Activated B cell treated with CpG ODN at 0.5 μM for 24 hours (primary cell): Measurements from ENCODE around the gene SELPLG. TPM values are rescaled to one million over a fixed set of nuclear protein-coding genes. Genes with fewer than 3 reads are reported as not detected.
A peak's percentile ranks its signal among the peaks of the same experiment; 100 is the strongest.

Source experiments
- ATAC-seq: fragments of 200-7000 bp; cut with Tn5 transposase; one replicate; pipeline ENCODE4 v1.10.0; 2021; ENCODE audit warnings: low read depth, mild to moderate bottlenecking, moderate library complexity
- CTCF ChIA-PET: fragments of 350-600 bp; sonication (Branson Sonifier 250); formaldehyde crosslinking; loops from one replicate; lab custom pipeline; 2021; ENCODE audit warnings: antibody characterized with exemption; lab: Charles Lee
- POLR2A ChIA-PET: fragments of 350-600 bp; sonication (Branson Sonifier 250); formaldehyde crosslinking; loops from one replicate; lab custom pipeline; 2021; ENCODE audit warnings: antibody characterized with exemption; lab: Charles Lee
- DNase-seq: peaks from one replicate; pipeline ENCODE4 v3.0.0; 2022
- H3K27ac Mint-ChIP-seq: one replicate; pipeline ENCODE4 v1.8.0; 2020; ENCODE audit warnings: mixed read lengths
- H3K27me3 Mint-ChIP-seq: one replicate; pipeline ENCODE4 v1.8.0; 2021; ENCODE audit warnings: mixed read lengths
- H3K36me3 Mint-ChIP-seq: one replicate; pipeline ENCODE4 v1.8.0; 2021; ENCODE audit warnings: low read depth, mixed read lengths
- H3K4me1 Mint-ChIP-seq: one replicate; pipeline ENCODE4 v1.8.0; 2021; ENCODE audit warnings: mixed read lengths
- H3K4me3 Mint-ChIP-seq: one replicate; pipeline ENCODE4 v1.8.0; 2020; ENCODE audit warnings: mild to moderate bottlenecking, mixed read lengths
- H3K9me3 Mint-ChIP-seq: one replicate; pipeline ENCODE4 v1.8.0; 2020; ENCODE audit warnings: mixed read lengths
- CTCF ChIP-seq: fragments of 200-600 bp; IDR thresholded peaks from one replicate; pipeline ENCODE4 v1.8.0; 2022; ENCODE audit warnings: antibody characterized with exemption, mild to moderate bottlenecking
- intact Hi-C: fragments of 100-400 bp; cut with micrococcal nuclease; formaldehyde crosslinking; loops from one replicate; pipeline ENCODE4 v1.15.1; 2024
- total RNA-seq: library from RNA; stranded (reverse); gene quantifications from 2 replicates; pipeline ENCODE4 v1.2.3, GENCODE V29; 2022

Gene SELPLG
- total RNA-seq, 1 donor from 2014 or later: 1.8 TPM

- ChIA-PET CTCF (interaction anchor here (0.8 to 12.0 kb wide), 2 partner anchors 132 to 205 kb away, joined by 3 to 208 read pairs; no protein-coding TSS in a partner anchor), POLR2A (interaction anchor here (1.1 kb wide), 1 partner anchor 58 kb away, joined by 3 read pairs; no protein-coding TSS in a partner anchor)
- no peak overlapping the region for H3K4me3 Mint-ChIP-seq
- intact Hi-C loops: no loop called here
- no peak overlapping the region for H3K27ac Mint-ChIP-seq
- peaks cover 31% of the 10 kb centered on the region for H3K4me1 Mint-ChIP-seq
- no peaks in the 10 kb centered on the region for H3K27me3 Mint-ChIP-seq
- no peak for TF ChIP-seq CTCF
- H3K9me3 Mint-ChIP-seq: no peaks in the 10 kb centered on the region
- H3K36me3 Mint-ChIP-seq: peaks cover 30% of the 10 kb centered on the region
- ATAC-seq (no peak), DNase-seq (no peak)
Observed at GRCh38 chr12:108670066-108670631, 36.5 kb upstream of the SELPLG start.

- Mint-ChIP-seq H3K4me3 (no peak overlapping the region), H3K27ac (no peak overlapping the region), H3K4me1 (peaks cover 46% of the 10 kb centered on the region), H3K9me3 (no peaks in the 10 kb centered on the region), H3K36me3 (peaks cover 17% of the 10 kb centered on the region), H3K27me3 (no peaks in the 10 kb centered on the region)
- TF ChIP-seq CTCF: no peak
- ChIA-PET POLR2A (interaction anchor here (0.6 kb wide), 1 partner anchor 24 kb away, joined by 10 read pairs; no protein-coding TSS in a partner anchor), CTCF (interaction anchor here (12.0 kb wide), 1 partner anchor 133 kb away, joined by 208 read pairs; no protein-coding TSS in a partner anchor)
- DNase-seq: no peak
- intact Hi-C loops: loop anchor here (5.0 kb wide), 1 partner anchor 44 kb away; no protein-coding TSS in a partner anchor
- ATAC-seq: no peak
Observed at GRCh38 chr12:108668542-108668941, 34.8 kb upstream of the SELPLG start.

- Mint-ChIP-seq H3K4me1 (peaks cover 51% of the 10 kb centered on the region), H3K27me3 (no peaks in the 10 kb centered on the region), H3K27ac (no peak overlapping the region), H3K9me3 (peaks cover 2% of the 10 kb centered on the region), H3K36me3 (peaks cover 13% of the 10 kb centered on the region), H3K4me3 (no peak overlapping the region)
- ChIA-PET POLR2A (no interaction called here), CTCF (interaction anchor here (12.0 kb wide), 1 partner anchor 134 kb away, joined by 208 read pairs; no protein-coding TSS in a partner anchor)
- no peak for DNase-seq
- no peak for ATAC-seq
- intact Hi-C loops: loop anchor here (5.0 kb wide), 1 partner anchor 44 kb away; no protein-coding TSS in a partner anchor
- TF ChIP-seq CTCF: no peak
Observed at GRCh38 chr12:108668063-108668462, 34.4 kb upstream of the SELPLG start.

GRCh38 chr12:108667349-108667748, 33.7 kb upstream of the SELPLG start:
- peaks cover 2% of the 10 kb centered on the region for H3K9me3 Mint-ChIP-seq
- peaks cover 7% of the 10 kb centered on the region for H3K36me3 Mint-ChIP-seq
- H3K27ac Mint-ChIP-seq: peak overlapping the region; percentile 26
- ChIA-PET POLR2A (interaction anchor here (0.9 kb wide), 1 partner anchor 20 kb away, joined by 4 read pairs; no protein-coding TSS in a partner anchor), CTCF (interaction anchor here (1.1 to 12.0 kb wide), 4 partner anchors 18 to 283 kb away, joined by 3 to 208 read pairs (median 5); no protein-coding TSS in a partner anchor)
- peaks cover 56% of the 10 kb centered on the region for H3K4me1 Mint-ChIP-seq
- no peaks in the 10 kb centered on the region for H3K27me3 Mint-ChIP-seq
- no peak overlapping the region for H3K4me3 Mint-ChIP-seq
- ATAC-seq (peak; percentile 26), DNase-seq (no peak)
- intact Hi-C loops: loop anchor here (1.0 to 5.0 kb wide), 2 partner anchors 24 to 45 kb away; no protein-coding TSS in a partner anchor
- no peak for TF ChIP-seq CTCF

GRCh38 chr12:108666401-108666881, 32.7 kb upstream of the SELPLG start:
- no peaks in the 10 kb centered on the region for H3K27me3 Mint-ChIP-seq
- H3K4me1 Mint-ChIP-seq: peaks cover 57% of the 10 kb centered on the region
- peak overlapping the region; percentile 10 for H3K27ac Mint-ChIP-seq
- H3K4me3 Mint-ChIP-seq: no peak overlapping the region
- H3K9me3 Mint-ChIP-seq: peaks cover 2% of the 10 kb centered on the region
- ATAC-seq (no peak), DNase-seq (no peak)
- ChIA-PET CTCF (interaction anchor here (1.1 to 12.0 kb wide), 7 partner anchors 19 to 284 kb away, joined by 3 to 208 read pairs (median 5); no protein-coding TSS in a partner anchor), POLR2A (interaction anchor here (0.9 to 1.0 kb wide), 2 partner anchors 21 to 104 kb away, joined by 3 to 4 read pairs; partner anchors contain the start of gene ISCU)
- intact Hi-C loops: loop anchor here (5.0 kb wide), 1 partner anchor 46 kb away; no protein-coding TSS in a partner anchor
- peaks cover 8% of the 10 kb centered on the region for H3K36me3 Mint-ChIP-seq
- TF ChIP-seq CTCF: no peak
